HepG2 (cell line): ENCODE results near the gene FBXL20.

Source experiments
- MTF2 ChIP-seq: sonication (generic); formaldehyde crosslinking; IDR thresholded peaks from 2 replicates; pipeline ENCODE4 v1.5.0; 2020; ENCODE audit warnings: missing genetic modification reagents, borderline replicate concordance
- PHF21A ChIP-seq: sonication (generic); formaldehyde crosslinking; IDR thresholded peaks from 2 replicates; pipeline ENCODE4 v1.5.0; 2020; ENCODE audit warnings: mild to moderate bottlenecking, missing genetic modification reagents
- WIZ ChIP-seq: sonication (generic); formaldehyde crosslinking; IDR thresholded peaks from 2 replicates; pipeline ENCODE4 v1.5.1; 2020; ENCODE audit warnings: mild to moderate bottlenecking, missing genetic modification reagents
- ZFP41 ChIP-seq: sonication (generic); formaldehyde crosslinking; IDR thresholded peaks from 2 replicates; pipeline ENCODE4 v1.4.0; 2020; ENCODE audit warnings: mild to moderate bottlenecking, missing genetic modification reagents, borderline replicate concordance
- ZNF512 ChIP-seq: sonication (generic); formaldehyde crosslinking; IDR thresholded peaks from 2 replicates; pipeline ENCODE4 v1.4.0; 2020; ENCODE audit warnings: mild to moderate bottlenecking, missing genetic modification reagents
- ZSCAN20 ChIP-seq: sonication (generic); formaldehyde crosslinking; IDR thresholded peaks from 2 replicates; pipeline ENCODE4 v1.4.0; 2020; ENCODE audit warnings: missing genetic modification reagents, mild to moderate bottlenecking, borderline replicate concordance

- TF ChIP-seq ZSCAN20 (CRISPR knock-in tag) (no peak), MTF2 (CRISPR knock-in tag) (no peak), PHF21A (no peak), ZFP41 (CRISPR knock-in tag) (no peak), ZNF512 (CRISPR knock-in tag) (no peak), WIZ (CRISPR knock-in tag) (no peak)
Measured at GRCh38 chr17:39332092-39332491, 69.3 kb downstream of the FBXL20 start.
